IPS-15b (cell line): ENCODE results near the gene TANC1.

Source experiments
- H3K27me3 ChIP-seq: one replicate; pipeline ENCODE4 v1.6.1; 2013; ENCODE audit warnings: low read length; ENCODE audit not compliant: control insufficient read depth, insufficient read depth
- H3K36me3 ChIP-seq: one replicate; pipeline ENCODE4 v1.6.1; 2013; ENCODE audit warnings: low read length; ENCODE audit not compliant: control insufficient read depth, insufficient read depth
- H3K4me1 ChIP-seq: one replicate; pipeline ENCODE4 v1.6.1; 2013; ENCODE audit warnings: mild to moderate bottlenecking, low read length; ENCODE audit not compliant: control insufficient read depth, insufficient read depth
- H3K4me3 ChIP-seq: one replicate; pipeline ENCODE4 v1.5.1; 2013; ENCODE audit warnings: low read depth, low read length
- H3K9ac ChIP-seq: one replicate; pipeline ENCODE4 v1.6.1; 2013; ENCODE audit warnings: low read depth, mild to moderate bottlenecking, low read length
- H3K9me3 ChIP-seq: one replicate; pipeline ENCODE4 v1.6.1; 2013; ENCODE audit warnings: mild to moderate bottlenecking, low read length; ENCODE audit not compliant: control insufficient read depth, insufficient read depth

Gene TANC1

GRCh38 chr2:159053161-159054031 lies 85.0 kb downstream of the TANC1 start:
- Histone ChIP-seq H3K36me3 (no peaks in the 10 kb centered on the region), H3K4me3 (no peak overlapping the region), H3K27me3 (no peaks in the 10 kb centered on the region), H3K9me3 (no peaks in the 10 kb centered on the region), H3K9ac (no peak overlapping the region), H3K4me1 (no peaks in the 10 kb centered on the region)

GRCh38 chr2:159054032-159054334 lies 85.5 kb downstream of the TANC1 start:
- Histone ChIP-seq H3K4me3 (no peak overlapping the region), H3K9me3 (no peaks in the 10 kb centered on the region), H3K4me1 (no peaks in the 10 kb centered on the region), H3K9ac (no peak overlapping the region), H3K27me3 (no peaks in the 10 kb centered on the region), H3K36me3 (no peaks in the 10 kb centered on the region)

- H3K4me1 ChIP-seq, result no peaks in the 10 kb centered on the region
- no peaks in the 10 kb centered on the region for H3K36me3 ChIP-seq
- H3K9ac ChIP-seq, result no peak overlapping the region
- H3K4me3 ChIP-seq, result no peak overlapping the region
- H3K27me3 ChIP-seq, result no peaks in the 10 kb centered on the region
- H3K9me3 ChIP-seq, result no peaks in the 10 kb centered on the region
Observed at GRCh38 chr2:159054985-159055384, 86.5 kb downstream of the TANC1 start.

- H3K4me1 ChIP-seq, result peaks cover 17% of the 10 kb centered on the region
- no peak overlapping the region for H3K4me3 ChIP-seq
- no peaks in the 10 kb centered on the region for H3K9me3 ChIP-seq
- H3K9ac ChIP-seq, result no peak overlapping the region
- H3K36me3 ChIP-seq, result no peaks in the 10 kb centered on the region
- no peaks in the 10 kb centered on the region for H3K27me3 ChIP-seq
Observed at GRCh38 chr2:159060518-159060917, 92.1 kb downstream of the TANC1 start.

- H3K9me3 ChIP-seq, result no peaks in the 10 kb centered on the region
- H3K27me3 ChIP-seq, result no peaks in the 10 kb centered on the region
- H3K36me3 ChIP-seq, result no peaks in the 10 kb centered on the region
- H3K4me3 ChIP-seq, result no peak overlapping the region
- H3K4me1 ChIP-seq, result peaks cover 17% of the 10 kb centered on the region
- H3K9ac ChIP-seq, result no peak overlapping the region
Observed at GRCh38 chr2:159063677-159064076, 95.2 kb downstream of the TANC1 start.

- H3K4me1 ChIP-seq, result peaks cover 17% of the 10 kb centered on the region
- no peaks in the 10 kb centered on the region for H3K9me3 ChIP-seq
- no peak overlapping the region for H3K4me3 ChIP-seq
- H3K9ac ChIP-seq, result no peak overlapping the region
- no peaks in the 10 kb centered on the region for H3K27me3 ChIP-seq
- H3K36me3 ChIP-seq, result no peaks in the 10 kb centered on the region
Observed at GRCh38 chr2:159064446-159065301, 96.2 kb downstream of the TANC1 start.

GRCh38 chr2:159065313-159065712 lies 96.9 kb downstream of the TANC1 start:
- no peaks in the 10 kb centered on the region for H3K9me3 ChIP-seq
- H3K4me3 ChIP-seq, result no peak overlapping the region
- no peaks in the 10 kb centered on the region for H3K27me3 ChIP-seq
- peaks cover 17% of the 10 kb centered on the region for H3K4me1 ChIP-seq
- no peaks in the 10 kb centered on the region for H3K36me3 ChIP-seq
- no peak overlapping the region for H3K9ac ChIP-seq

GRCh38 chr2:159065891-159066290 lies 97.5 kb downstream of the TANC1 start:
- Histone ChIP-seq H3K27me3 (no peaks in the 10 kb centered on the region), H3K4me3 (no peak overlapping the region), H3K9ac (no peak overlapping the region), H3K36me3 (no peaks in the 10 kb centered on the region), H3K4me1 (peaks cover 17% of the 10 kb centered on the region), H3K9me3 (no peaks in the 10 kb centered on the region)

GRCh38 chr2:159066541-159067156 lies 98.2 kb downstream of the TANC1 start:
- no peak overlapping the region for H3K4me3 ChIP-seq
- no peaks in the 10 kb centered on the region for H3K27me3 ChIP-seq
- no peaks in the 10 kb centered on the region for H3K9me3 ChIP-seq
- H3K4me1 ChIP-seq, result peaks cover 17% of the 10 kb centered on the region
- no peak overlapping the region for H3K9ac ChIP-seq
- no peaks in the 10 kb centered on the region for H3K36me3 ChIP-seq

- Histone ChIP-seq H3K9ac (no peak overlapping the region), H3K36me3 (no peaks in the 10 kb centered on the region), H3K27me3 (no peaks in the 10 kb centered on the region), H3K4me1 (peaks cover 17% of the 10 kb centered on the region), H3K9me3 (no peaks in the 10 kb centered on the region), H3K4me3 (no peak overlapping the region)
Observed at GRCh38 chr2:159067971-159068370, 99.5 kb downstream of the TANC1 start.

GRCh38 chr2:159069229-159069628 lies 100.8 kb downstream of the TANC1 start:
- no peaks in the 10 kb centered on the region for H3K36me3 ChIP-seq
- H3K4me1 ChIP-seq, result peaks cover 10% of the 10 kb centered on the region
- H3K4me3 ChIP-seq, result no peak overlapping the region
- H3K27me3 ChIP-seq, result no peaks in the 10 kb centered on the region
- no peak overlapping the region for H3K9ac ChIP-seq
- H3K9me3 ChIP-seq, result no peaks in the 10 kb centered on the region
